Activated CD8-positive, alpha-beta memory T cell treated with anti-CD3 and anti-CD28 coated beads, Interleukin-2, amount 50 U/mL, for 1 hour (primary cell): Measurements from ENCODE around the gene KIF26A.

Experiments
- DNase-seq: peaks from one replicate; pipeline ENCODE4 v3.0.0-alpha.2; 2020; ENCODE audit errors: extremely low read depth

Gene KIF26A

GRCh38 chr14:104112609-104113571, 25.5 kb upstream of the KIF26A start:
- DNase-seq = no peak

GRCh38 chr14:104113631-104114420, 24.6 kb upstream of the KIF26A start:
- DNase-seq = no peak

- DNase-seq = no peak
These were observed 23.8 kb upstream of the KIF26A start for GRCh38 chr14:104114421-104115130.

GRCh38 chr14:104115131-104115600, 23.2 kb upstream of the KIF26A start:
- no peak for DNase-seq

- DNase-seq = no peak
These were observed 22.6 kb upstream of the KIF26A start for GRCh38 chr14:104115691-104116287.

GRCh38 chr14:104116288-104116755, 22.1 kb upstream of the KIF26A start:
- DNase-seq = no peak

GRCh38 chr14:104116756-104117340, 21.5 kb upstream of the KIF26A start:
- no peak for DNase-seq

GRCh38 chr14:104117341-104118005, 20.9 kb upstream of the KIF26A start:
- no peak for DNase-seq

- no peak for DNase-seq
These were observed 20.2 kb upstream of the KIF26A start for GRCh38 chr14:104118006-104118844.

- DNase-seq = no peak
These were observed 19.3 kb upstream of the KIF26A start for GRCh38 chr14:104119119-104119487.

GRCh38 chr14:104119488-104120251, 18.7 kb upstream of the KIF26A start:
- no peak for DNase-seq

GRCh38 chr14:104120281-104120741, 18.1 kb upstream of the KIF26A start:
- no peak for DNase-seq

- DNase-seq = no peak
These were observed 17.2 kb upstream of the KIF26A start for GRCh38 chr14:104121142-104121541.

GRCh38 chr14:104123879-104124278, 14.5 kb upstream of the KIF26A start:
- DNase-seq = no peak

- DNase-seq = no peak
These were observed 13.4 kb upstream of the KIF26A start for GRCh38 chr14:104125011-104125410.

- no peak for DNase-seq
These were observed 11.6 kb upstream of the KIF26A start for GRCh38 chr14:104126753-104127152.

- no peak for DNase-seq
These were observed 9.4 kb upstream of the KIF26A start for GRCh38 chr14:104128981-104129380.

GRCh38 chr14:104129556-104129955, 8.8 kb upstream of the KIF26A start:
- no peak for DNase-seq
